Activated naive CD8-positive, alpha-beta T cell treated with anti-CD3 and anti-CD28 coated beads, Interleukin-2, amount 10 ng/mL, durations not matched to agents 7 days and 5 days (primary cell): ENCODE data around the gene B4GALT1. TPM values are rescaled to one million over a fixed set of nuclear protein-coding genes. Genes with fewer than 3 reads are reported as not detected.

ENCODE experiments used
- ATAC-seq: fragments of 150-1000 bp; cut with Tn5 transposase; one replicate; pipeline ENCODE4 v1.10.0; 2021; ENCODE audit warnings: low read depth, moderate library complexity
- POLR2A ChIA-PET: fragments of 350-600 bp; sonication (Branson Sonifier 250); formaldehyde crosslinking; loops from one replicate; lab custom pipeline; 2021; ENCODE audit warnings: antibody characterized with exemption; lab: Charles Lee
- DNase-seq: peaks from one replicate; pipeline ENCODE4 v3.0.0; 2021
- H3K27ac Mint-ChIP-seq: one replicate; pipeline ENCODE4 v1.8.0; 2022; ENCODE audit warnings: mild to moderate bottlenecking, mixed read lengths
- H3K27me3 Mint-ChIP-seq: one replicate; pipeline ENCODE4 v1.8.0; 2022; ENCODE audit warnings: mild to moderate bottlenecking, moderate library complexity, mixed read lengths
- H3K36me3 Mint-ChIP-seq: one replicate; pipeline ENCODE4 v1.8.0; 2021; ENCODE audit warnings: mild to moderate bottlenecking, mixed read lengths
- H3K4me1 Mint-ChIP-seq: one replicate; pipeline ENCODE4 v1.8.0; 2021; ENCODE audit warnings: mixed read lengths
- H3K4me3 Mint-ChIP-seq: one replicate; pipeline ENCODE4 v1.8.0; 2022; ENCODE audit warnings: mild to moderate bottlenecking, moderate library complexity, mixed read lengths
- H3K9me3 Mint-ChIP-seq: one replicate; pipeline ENCODE4 v1.8.0; 2021; ENCODE audit warnings: mixed read lengths
- total RNA-seq, 2 experiments: library from RNA; stranded (reverse); gene quantifications; one replicate each; pipeline ENCODE4 v1.2.3, GENCODE V29; 2021

The B4GALT1 gene
- total RNA-seq, 2 experiments from 2014 or later = 34.6 to 35.7 TPM

- ATAC-seq = no peak
- Mint-ChIP-seq H3K4me3 (no peak overlapping the region), H3K27ac (no peak overlapping the region), H3K4me1 (peaks cover 3% of the 10 kb centered on the region), H3K27me3 (peaks cover 12% of the 10 kb centered on the region), H3K9me3 (no peaks in the 10 kb centered on the region), H3K36me3 (no peaks in the 10 kb centered on the region)
- POLR2A ChIA-PET = interaction anchor here (0.8 kb wide), 1 partner anchor 10 kb away, joined by 3 read pairs; no protein-coding TSS in a partner anchor
- no peak for DNase-seq
Measured at GRCh38 chr9:33190021-33190705, 23.0 kb upstream of the B4GALT1 start.

- no peak overlapping the region for H3K4me3 Mint-ChIP-seq
- no peak for ATAC-seq
- H3K4me1 Mint-ChIP-seq = peaks cover 3% of the 10 kb centered on the region
- H3K9me3 Mint-ChIP-seq = no peaks in the 10 kb centered on the region
- POLR2A ChIA-PET = no interaction called here
- H3K36me3 Mint-ChIP-seq = no peaks in the 10 kb centered on the region
- H3K27ac Mint-ChIP-seq = no peak overlapping the region
- DNase-seq = no peak
- peaks cover 12% of the 10 kb centered on the region for H3K27me3 Mint-ChIP-seq
Measured at GRCh38 chr9:33189331-33189791, 22.2 kb upstream of the B4GALT1 start.

GRCh38 chr9:33188711-33189110 is 21.6 kb upstream of the B4GALT1 start:
- POLR2A ChIA-PET = no interaction called here
- H3K9me3 Mint-ChIP-seq = no peaks in the 10 kb centered on the region
- H3K4me1 Mint-ChIP-seq = peaks cover 3% of the 10 kb centered on the region
- no peak overlapping the region for H3K27ac Mint-ChIP-seq
- ATAC-seq (no peak), DNase-seq (no peak)
- no peaks in the 10 kb centered on the region for H3K36me3 Mint-ChIP-seq
- no peak overlapping the region for H3K4me3 Mint-ChIP-seq
- H3K27me3 Mint-ChIP-seq = peaks cover 11% of the 10 kb centered on the region

- H3K27ac Mint-ChIP-seq = no peak overlapping the region
- POLR2A ChIA-PET = no interaction called here
- peaks cover 10% of the 10 kb centered on the region for H3K27me3 Mint-ChIP-seq
- ATAC-seq = no peak
- no peak overlapping the region for H3K4me3 Mint-ChIP-seq
- no peaks in the 10 kb centered on the region for H3K9me3 Mint-ChIP-seq
- H3K4me1 Mint-ChIP-seq = peaks cover 3% of the 10 kb centered on the region
- no peak for DNase-seq
- H3K36me3 Mint-ChIP-seq = no peaks in the 10 kb centered on the region
Measured at GRCh38 chr9:33187519-33188218, 20.5 kb upstream of the B4GALT1 start.

GRCh38 chr9:33186457-33187168 is 19.5 kb upstream of the B4GALT1 start:
- H3K4me1 Mint-ChIP-seq = peaks cover 3% of the 10 kb centered on the region
- no peak for ATAC-seq
- H3K36me3 Mint-ChIP-seq = no peaks in the 10 kb centered on the region
- no peaks in the 10 kb centered on the region for H3K9me3 Mint-ChIP-seq
- H3K27ac Mint-ChIP-seq = no peak overlapping the region
- POLR2A ChIA-PET = no interaction called here
- H3K27me3 Mint-ChIP-seq = peaks cover 10% of the 10 kb centered on the region
- H3K4me3 Mint-ChIP-seq = no peak overlapping the region
- no peak for DNase-seq

- POLR2A ChIA-PET = no interaction called here
- Mint-ChIP-seq H3K4me3 (no peak overlapping the region), H3K9me3 (no peaks in the 10 kb centered on the region), H3K27me3 (peaks cover 10% of the 10 kb centered on the region), H3K4me1 (peaks cover 3% of the 10 kb centered on the region), H3K36me3 (no peaks in the 10 kb centered on the region), H3K27ac (no peak overlapping the region)
- DNase-seq (no peak), ATAC-seq (no peak)
Measured at GRCh38 chr9:33185858-33186257, 18.7 kb upstream of the B4GALT1 start.

- Mint-ChIP-seq H3K4me3 (no peak overlapping the region), H3K9me3 (no peaks in the 10 kb centered on the region), H3K36me3 (no peaks in the 10 kb centered on the region), H3K27ac (no peak overlapping the region), H3K27me3 (peaks cover 10% of the 10 kb centered on the region), H3K4me1 (peaks cover 3% of the 10 kb centered on the region)
- ATAC-seq (no peak), DNase-seq (no peak)
- POLR2A ChIA-PET = no interaction called here
Measured at GRCh38 chr9:33185406-33185805, 18.3 kb upstream of the B4GALT1 start.

GRCh38 chr9:33184963-33185362 is 17.8 kb upstream of the B4GALT1 start:
- POLR2A ChIA-PET = no interaction called here
- H3K36me3 Mint-ChIP-seq = no peaks in the 10 kb centered on the region
- no peaks in the 10 kb centered on the region for H3K9me3 Mint-ChIP-seq

GRCh38 chr9:33182519-33182918 is 15.4 kb upstream of the B4GALT1 start:
- H3K4me1 Mint-ChIP-seq = peaks cover 5% of the 10 kb centered on the region
- DNase-seq = no peak
- ATAC-seq = no peak

More at GRCh38 chr9:33184963-33185362, 17.8 kb upstream of the B4GALT1 start:
- Mint-ChIP-seq H3K27me3 (peaks cover 11% of the 10 kb centered on the region), H3K27ac (no peak overlapping the region), H3K4me3 (no peak overlapping the region), H3K4me1 (peaks cover 3% of the 10 kb centered on the region)
- DNase-seq (no peak), ATAC-seq (no peak)

GRCh38 chr9:33180526-33181184 is 13.5 kb upstream of the B4GALT1 start:
- H3K36me3 Mint-ChIP-seq = no peaks in the 10 kb centered on the region
- DNase-seq = no peak
- no peak overlapping the region for H3K27ac Mint-ChIP-seq
- POLR2A ChIA-PET = no interaction called here
- H3K9me3 Mint-ChIP-seq = no peaks in the 10 kb centered on the region
- ATAC-seq = no peak
- no peak overlapping the region for H3K4me3 Mint-ChIP-seq
- H3K27me3 Mint-ChIP-seq = peaks cover 16% of the 10 kb centered on the region
- peaks cover 3% of the 10 kb centered on the region for H3K4me1 Mint-ChIP-seq

More at GRCh38 chr9:33182519-33182918, 15.4 kb upstream of the B4GALT1 start:
- Mint-ChIP-seq H3K27me3 (peaks cover 17% of the 10 kb centered on the region), H3K9me3 (no peaks in the 10 kb centered on the region), H3K27ac (no peak overlapping the region), H3K4me3 (no peak overlapping the region), H3K36me3 (no peaks in the 10 kb centered on the region)
- POLR2A ChIA-PET = no interaction called here

GRCh38 chr9:33178972-33179697 is 12.0 kb upstream of the B4GALT1 start:
- Mint-ChIP-seq H3K36me3 (no peaks in the 10 kb centered on the region), H3K27me3 (peaks cover 13% of the 10 kb centered on the region)

GRCh38 chr9:33177639-33178038 is 10.5 kb upstream of the B4GALT1 start:
- no peak overlapping the region for H3K4me3 Mint-ChIP-seq
- H3K9me3 Mint-ChIP-seq = no peaks in the 10 kb centered on the region
- no peak overlapping the region for H3K27ac Mint-ChIP-seq
- no peaks in the 10 kb centered on the region for H3K36me3 Mint-ChIP-seq
- POLR2A ChIA-PET = no interaction called here
- DNase-seq = no peak
- peaks cover 3% of the 10 kb centered on the region for H3K4me1 Mint-ChIP-seq
- ATAC-seq = no peak
- H3K27me3 Mint-ChIP-seq = peaks cover 13% of the 10 kb centered on the region

More at GRCh38 chr9:33178972-33179697, 12.0 kb upstream of the B4GALT1 start:
- Mint-ChIP-seq H3K4me3 (no peak overlapping the region), H3K27ac (no peak overlapping the region), H3K4me1 (peaks cover 3% of the 10 kb centered on the region), H3K9me3 (no peaks in the 10 kb centered on the region)
- no peak for DNase-seq
- POLR2A ChIA-PET = interaction anchor here (1.1 kb wide), 1 partner anchor 12 kb away, joined by 3 read pairs; the partner anchor contains the start of gene B4GALT1
- ATAC-seq = no peak
